ENCODE data around the gene CCDC195.

- TF ChIP-seq CTCF (IDR thresholded peaks at IDR 0.05; ENCODE audit: poor library complexity): no peak
- no peak for TF ChIP-seq EZH2 (IDR thresholded peaks at IDR 0.05; ENCODE audit: borderline replicate concordance)
- no peak for TF ChIP-seq EZH2phosphoT487 (IDR thresholded peaks at IDR 0.05; ENCODE audit: low read depth, severe bottlenecking, unreplicated experiment)
Observed at GRCh38 chr2:224731665-224732064, 15.5 kb upstream of the CCDC195 start.

Data from hepatocyte (in vitro differentiated cells).